GM23338 (cell line): ENCODE measurements around the gene NRIP1. TPM values are rescaled to one million over a fixed set of nuclear protein-coding genes. Genes with fewer than 3 reads are reported as not detected.

Experiments
- ATAC-seq: fragments of 200-7000 bp; cut with Tn5 transposase; 3 replicates; pipeline ENCODE4 v1.9.1; 2020
- DNase-seq: peaks from one replicate; pipeline ENCODE4 v3.0.0-alpha.2; 2015; ENCODE audit warnings: low spot score
- H2AFZ ChIP-seq: fragments of 200-600 bp; sonication (generic); 2 replicates; pipeline ENCODE4 v1.8.0; 2016; ENCODE audit warnings: antibody characterized with exemption, mild to moderate bottlenecking, moderate library complexity
- H3F3A ChIP-seq: fragments of 200-600 bp; sonication (generic); replicated peaks from 2 replicates; pipeline ENCODE4 v1.8.0; 2017; ENCODE audit warnings: antibody characterized with exemption, mixed run types, low read depth
- H3K27ac ChIP-seq: fragments of 200-600 bp; sonication (generic); 2 replicates; pipeline ENCODE4 v1.6.1; 2016; ENCODE audit warnings: low read depth
- H3K27me3 ChIP-seq: fragments of 200-600 bp; sonication (generic); 2 replicates; pipeline ENCODE4 v1.8.0; 2016; ENCODE audit warnings: mild to moderate bottlenecking, mixed run types, moderate library complexity; ENCODE audit not compliant: insufficient read depth
- H3K36me3 ChIP-seq: fragments of 200-600 bp; sonication (generic); 2 replicates; pipeline ENCODE4 v1.8.0; 2016; ENCODE audit warnings: mild to moderate bottlenecking; ENCODE audit not compliant: insufficient read depth
- H3K4me1 ChIP-seq: fragments of 200-600 bp; sonication (generic); 2 replicates; pipeline ENCODE4 v1.8.0; 2016; ENCODE audit warnings: mild to moderate bottlenecking, moderate library complexity; ENCODE audit not compliant: insufficient read depth
- H3K4me2 ChIP-seq: fragments of 200-600 bp; sonication (generic); 2 replicates; pipeline ENCODE4 v1.7.1; 2017; ENCODE audit warnings: mixed run types
- H3K4me3 ChIP-seq: fragments of 200-600 bp; sonication (generic); 2 replicates; pipeline ENCODE4 v1.6.1; 2016; ENCODE audit warnings: mixed run types
- H3K79me2 ChIP-seq: fragments of 200-600 bp; sonication (generic); replicated peaks from 2 replicates; pipeline ENCODE4 v1.8.0; 2017; ENCODE audit warnings: mild to moderate bottlenecking; ENCODE audit not compliant: insufficient read depth
- H3K9me2 ChIP-seq: fragments of 200-600 bp; sonication (generic); 2 replicates; pipeline ENCODE4 v1.8.0; 2017; ENCODE audit not compliant: insufficient read depth
- H4K20me1 ChIP-seq: fragments of 200-600 bp; sonication (generic); replicated peaks from 2 replicates; pipeline ENCODE4 v1.8.0; 2017; ENCODE audit warnings: mild to moderate bottlenecking; ENCODE audit not compliant: insufficient read depth
- H3K27ac Mint-ChIP-seq: 2 replicates; pipeline ENCODE4 v1.8.0; 2020; ENCODE audit warnings: inconsistent platforms, mild to moderate bottlenecking, moderate library complexity, mixed read lengths
- H3K27me3 Mint-ChIP-seq: 3 replicates; pipeline ENCODE4 v1.8.0; 2022; ENCODE audit warnings: low read depth, mild to moderate bottlenecking, moderate library complexity, mixed read lengths, inconsistent platforms; ENCODE audit not compliant: insufficient read depth, poor library complexity
- H3K36me3 Mint-ChIP-seq: 3 replicates; pipeline ENCODE4 v1.8.0; 2021; ENCODE audit warnings: low read depth, mild to moderate bottlenecking, inconsistent platforms, moderate library complexity, mixed read lengths
- H3K4me1 Mint-ChIP-seq: 3 replicates; pipeline ENCODE4 v1.8.0; 2020; ENCODE audit warnings: mild to moderate bottlenecking, inconsistent platforms, mixed read lengths
- H3K4me3 Mint-ChIP-seq: 3 replicates; pipeline ENCODE4 v1.8.0; 2021; ENCODE audit warnings: moderate library complexity, mild to moderate bottlenecking, inconsistent platforms, mixed read lengths
- H3K9me3 Mint-ChIP-seq: 3 replicates; pipeline ENCODE4 v1.8.0; 2020; ENCODE audit warnings: moderate library complexity, mild to moderate bottlenecking, inconsistent platforms, mixed read lengths
- ETS1 ChIP-seq: IDR thresholded peaks from 2 replicates; pipeline ENCODE4 v1.6.1; 2016; ENCODE audit warnings: antibody characterized with exemption
- EZH2 ChIP-seq: fragments of 200-600 bp; sonication (generic); IDR thresholded peaks from one replicate; pipeline ENCODE4 v1.8.0; 2017; ENCODE audit warnings: antibody characterized with exemption, mild to moderate bottlenecking, low read depth; ENCODE audit not compliant: unreplicated experiment
- EZH2phosphoT487 ChIP-seq: fragments of 200-600 bp; sonication (generic); IDR thresholded peaks from one replicate; pipeline ENCODE4 v1.8.1; 2018; ENCODE audit warnings: antibody characterized with exemption; ENCODE audit not compliant: unreplicated experiment
- JUNB ChIP-seq: IDR thresholded peaks from one replicate; pipeline ENCODE4 v1.6.1; 2016; ENCODE audit warnings: antibody characterized with exemption; ENCODE audit not compliant: unreplicated experiment
- NANOG ChIP-seq: IDR thresholded peaks from 2 replicates; pipeline ENCODE4 v1.6.1; 2016; ENCODE audit warnings: antibody characterized with exemption, borderline replicate concordance
- POLR2AphosphoS5 ChIP-seq: IDR thresholded peaks from 2 replicates; pipeline ENCODE4 v1.6.1; 2016; ENCODE audit warnings: antibody characterized with exemption, low read depth
- REST ChIP-seq: IDR thresholded peaks from one replicate; pipeline ENCODE4 v1.6.1; 2018; ENCODE audit warnings: antibody characterized with exemption; ENCODE audit not compliant: unreplicated experiment
- STAT1 ChIP-seq: IDR thresholded peaks from one replicate; pipeline ENCODE4 v1.6.1; 2016; ENCODE audit warnings: antibody characterized with exemption; ENCODE audit not compliant: unreplicated experiment
- ZNF114 ChIP-seq: fragments of 250-450 bp; sonication (Bioruptor Pico); IDR thresholded peaks from 2 replicates; pipeline ENCODE4 v1.5.0; 2020; ENCODE audit warnings: mild to moderate bottlenecking, moderate library complexity
- ZNF462 ChIP-seq: fragments of 250-450 bp; sonication (Bioruptor Pico); IDR thresholded peaks from 2 replicates; pipeline ENCODE4 v1.5.0; 2020; ENCODE audit warnings: mild to moderate bottlenecking, moderate library complexity
- polyA plus RNA-seq: library from polyadenylated mRNA; unstranded; fragments of >200 nt; fragmentation: Nextera tagmentation; extraction: Ambion mirVana; gene quantifications from 2 replicates; pipeline ENCODE4 v1.2.1, GENCODE V29; 2016
- total RNA-seq: library from RNA; depleted of rRNA; stranded (reverse); fragments of >200 nt; shearing (Covaris generic); gene quantifications from 2 replicates; pipeline ENCODE4 v1.2.3, GENCODE V29; 2014

The NRIP1 gene
- total and polyA plus RNA-seq, 2 experiments from 2014 or later = 3.0 to 9.0 TPM

GRCh38 chr21:15108801-15109200 is 44.0 kb upstream of the NRIP1 start:
- Mint-ChIP-seq H3K9me3 (no peaks in the 10 kb centered on the region), H3K4me1 (no peaks in the 10 kb centered on the region), H3K4me3 (no peak overlapping the region), H3K27ac (no peak overlapping the region), H3K36me3 (no peaks in the 10 kb centered on the region), H3K27me3 (no peaks in the 10 kb centered on the region)
- Histone ChIP-seq H3K4me1 (no peaks in the 10 kb centered on the region), H3F3A (no peaks in the 10 kb centered on the region), H2AFZ (no peak overlapping the region), H3K9me2 (no peaks in the 10 kb centered on the region), H3K27ac (no peak overlapping the region), H3K27me3 (no peaks in the 10 kb centered on the region), H3K4me2 (no peak overlapping the region), H3K4me3 (no peak overlapping the region), H3K36me3 (no peaks in the 10 kb centered on the region), H3K79me2 (no peaks in the 10 kb centered on the region), H4K20me1 (no peaks in the 10 kb centered on the region)
- TF ChIP-seq EZH2 (no peak), STAT1 (no peak)
- ATAC-seq (no peak), DNase-seq (no peak)

GRCh38 chr21:15104470-15104869 is 39.7 kb upstream of the NRIP1 start:
- no peaks in the 10 kb centered on the region for H3K79me2 ChIP-seq
- TF ChIP-seq ZNF462 = no peak
- TF ChIP-seq REST = no peak
- no peak for TF ChIP-seq EZH2
- TF ChIP-seq NANOG = no peak
- no peak for TF ChIP-seq EZH2phosphoT487
- TF ChIP-seq ZNF114 = no peak
- TF ChIP-seq JUNB = no peak
- no peak for TF ChIP-seq POLR2AphosphoS5
- no peak for TF ChIP-seq ETS1

More at GRCh38 chr21:15104470-15104869, 39.7 kb upstream of the NRIP1 start:
- H3K27me3 Mint-ChIP-seq = no peaks in the 10 kb centered on the region
- DNase-seq (no peak), ATAC-seq (no peak)
- Histone ChIP-seq H3K4me1 (no peaks in the 10 kb centered on the region), H4K20me1 (no peaks in the 10 kb centered on the region), H3K9me2 (no peaks in the 10 kb centered on the region), H3K4me3 (no peak overlapping the region), H2AFZ (no peak overlapping the region), H3K36me3 (no peaks in the 10 kb centered on the region), H3K27me3 (no peaks in the 10 kb centered on the region), H3F3A (no peaks in the 10 kb centered on the region), H3K4me2 (no peak overlapping the region), H3K27ac (no peak overlapping the region)
- H3K27ac Mint-ChIP-seq = no peak overlapping the region
- H3K36me3 Mint-ChIP-seq = no peaks in the 10 kb centered on the region
- H3K4me3 Mint-ChIP-seq = no peak overlapping the region
- H3K9me3 Mint-ChIP-seq = no peaks in the 10 kb centered on the region
- no peaks in the 10 kb centered on the region for H3K4me1 Mint-ChIP-seq
